ENCODE results near the gene CHAF1B. TPM values are rescaled to one million over a fixed set of nuclear protein-coding genes. Genes with fewer than 3 reads are reported as not detected.
"Not testable (repeated sequence)": the region's sequence is repeated elsewhere in the genome, so short reads cannot be mapped to it uniquely, and the experiment has no call there.

CHAF1B gene
- total RNA-seq (2014; rRNA removed; shearing (Covaris generic)), result 8.4 and 10.3 TPM in 2 replicates

GRCh38 chr21:36385233-36386030, at the start of gene CHAF1B:
TSS of gene CHAF1B (plus strand) at chr21:36385392. CDS start at chr21:36386137, 745 bp downstream.
- DNase-seq (ENCODE audit: low read depth), result peak; percentile 63

- peak; percentile 19 for DNase-seq (ENCODE audit: low read depth)
Measured at GRCh38 chr21:36337099-36337509, 48.1 kb upstream of the CHAF1B start.

GRCh38 chr21:36338975-36339374, 46.2 kb upstream of the CHAF1B start:
- no peak for DNase-seq (ENCODE audit: low read depth)

GRCh38 chr21:36342581-36342980, 42.6 kb upstream of the CHAF1B start:
- DNase-seq (ENCODE audit: low read depth), result not testable (repeated sequence)

- DNase-seq (ENCODE audit: low read depth), result no peak
Measured at GRCh38 chr21:36344931-36345330, 40.3 kb upstream of the CHAF1B start.

- no peak for DNase-seq (ENCODE audit: low read depth)
Measured at GRCh38 chr21:36347278-36347961, 37.8 kb upstream of the CHAF1B start.

GRCh38 chr21:36347962-36348328, 37.2 kb upstream of the CHAF1B start:
- DNase-seq (ENCODE audit: low read depth), result no peak

GRCh38 chr21:36349315-36349714, 35.9 kb upstream of the CHAF1B start:
- no peak for DNase-seq (ENCODE audit: low read depth)

- peak; percentile 10 for DNase-seq (ENCODE audit: low read depth)
Measured at GRCh38 chr21:36350282-36350910, 34.8 kb upstream of the CHAF1B start.

- DNase-seq (ENCODE audit: low read depth), result no peak
Measured at GRCh38 chr21:36354918-36355680, 30.1 kb upstream of the CHAF1B start.

- no peak for DNase-seq (ENCODE audit: low read depth)
Measured at GRCh38 chr21:36355868-36356267, 29.3 kb upstream of the CHAF1B start.

GRCh38 chr21:36359185-36359584, 26.0 kb upstream of the CHAF1B start:
- DNase-seq (ENCODE audit: low read depth), result no peak

GRCh38 chr21:36369064-36369685, 16.0 kb upstream of the CHAF1B start:
- DNase-seq (ENCODE audit: low read depth), result no peak

- DNase-seq (ENCODE audit: low read depth), result no peak
Measured at GRCh38 chr21:36375994-36376393, 9.2 kb upstream of the CHAF1B start.

GRCh38 chr21:36377391-36377842, 7.8 kb upstream of the CHAF1B start:
- no peak for DNase-seq (ENCODE audit: low read depth)

- DNase-seq (ENCODE audit: low read depth), result no peak
Measured at GRCh38 chr21:36379251-36379650, 5.9 kb upstream of the CHAF1B start.

- DNase-seq (ENCODE audit: low read depth), result peak; percentile 14
Measured at GRCh38 chr21:36381841-36382589, 3.2 kb upstream of the CHAF1B start.

- DNase-seq (ENCODE audit: low read depth), result peak; percentile 10
Measured at GRCh38 chr21:36382722-36383121, 2.5 kb upstream of the CHAF1B start.

- no peak for DNase-seq (ENCODE audit: low read depth)
Measured at GRCh38 chr21:36384885-36385232, 333 bp upstream of the CHAF1B start.

GRCh38 chr21:36386031-36386642, 945 bp downstream of the CHAF1B start:
- DNase-seq (ENCODE audit: low read depth), result no peak
